ENCODE results near the gene KIAA0232. TPM values are rescaled to one million over a fixed set of nuclear protein-coding genes. Genes with fewer than 3 reads are reported as not detected.

The KIAA0232 gene
- polyA plus RNA-seq, 1 donor (not counting 4 experiments of a cell fraction or from before 2014, with no cell fraction given), result 10.0 TPM

- no peaks in the 10 kb centered on the region for H4K20me1 ChIP-seq (ENCODE audit: control insufficient read depth, extremely low read depth, insufficient read depth, low read length)
- TF ChIP-seq CTCF (optimal IDR thresholded peaks at IDR 0.05 in 1 of 3, IDR thresholded peaks at IDR 0.05 in 1 of 3, conservative IDR thresholded peaks at IDR 0.05 in 1 of 3; ENCODE audit: extremely low read depth in 1 of 3, insufficient read depth in 2 of 3, low read length in 3 of 3), result no peak
- no peak for TF ChIP-seq EZH2 (IDR thresholded peaks at IDR 0.05; ENCODE audit: low read length)
- peaks cover 6% of the 10 kb centered on the region for H3K27me3 ChIP-seq (ENCODE audit: control insufficient read depth, extremely low read depth, insufficient read depth, low read length)
- H3K4me2 ChIP-seq (ENCODE audit: control insufficient read depth, extremely low read depth, insufficient read depth, low read depth, low read length), result no peak overlapping the region
- no peak overlapping the region for H3K9ac ChIP-seq (ENCODE audit: control insufficient read depth, extremely low read depth, insufficient read depth, low read length)
- no peaks in the 10 kb centered on the region for H3K36me3 ChIP-seq (ENCODE audit: control insufficient read depth in 2 of 2, extremely low read depth in 1 of 2, insufficient read depth in 2 of 2, low read length in 2 of 2)
- DNase-seq (ENCODE audit: low read depth, low spot score), result no peak
- no peaks in the 10 kb centered on the region for H3K79me2 ChIP-seq (ENCODE audit: control insufficient read depth, insufficient read depth, low read length)
- H3K4me3 ChIP-seq (ENCODE audit: control insufficient read depth in 2 of 3, extremely low read depth in 1 of 3, insufficient read depth in 2 of 3, low read depth in 1 of 3, low read length in 3 of 3), result no peak overlapping the region
- dilution Hi-C loops (cut with MboI; ENCODE audit: extremely low pct_ligation_motif_present, low sequenced_read_pairs), result no loop called here
- no peak overlapping the region for H2AFZ ChIP-seq (ENCODE audit: control insufficient read depth, low read length)
- no peaks in the 10 kb centered on the region for H3K9me1 ChIP-seq (ENCODE audit: control insufficient read depth, extremely low read depth, insufficient read depth, low read length)
- peaks cover 23% of the 10 kb centered on the region for H3K4me1 ChIP-seq (ENCODE audit: control insufficient read depth, extremely low read depth, insufficient read depth, low read length)
- peak; percentile 36 for FAIRE-seq
- H3K9me3 ChIP-seq (ENCODE audit: control insufficient read depth, low read depth, low read length), result no peaks in the 10 kb centered on the region
- no peak overlapping the region for H3K27ac ChIP-seq (ENCODE audit: control insufficient read depth, insufficient read depth, low read length)
Observed at GRCh38 chr4:6761649-6762615, 20.6 kb upstream of the KIAA0232 start.

GRCh38 chr4:6763330-6763851 is 19.1 kb upstream of the KIAA0232 start:
- FAIRE-seq, result peak; percentile 99
- no peaks in the 10 kb centered on the region for H3K79me2 ChIP-seq (ENCODE audit: control insufficient read depth, insufficient read depth, low read length)
- H3K9me3 ChIP-seq (ENCODE audit: control insufficient read depth, low read depth, low read length), result no peaks in the 10 kb centered on the region
- H3K9me1 ChIP-seq (ENCODE audit: control insufficient read depth, extremely low read depth, insufficient read depth, low read length), result no peaks in the 10 kb centered on the region
- peaks cover 37% of the 10 kb centered on the region for H3K4me1 ChIP-seq (ENCODE audit: control insufficient read depth, extremely low read depth, insufficient read depth, low read length)
- peak overlapping the region; percentile 76 for H3K4me2 ChIP-seq (ENCODE audit: control insufficient read depth, extremely low read depth, insufficient read depth, low read depth, low read length)
- H4K20me1 ChIP-seq (ENCODE audit: control insufficient read depth, extremely low read depth, insufficient read depth, low read length), result no peaks in the 10 kb centered on the region
- H2AFZ ChIP-seq (ENCODE audit: control insufficient read depth, low read length), result peak overlapping the region; percentile 59
- peaks cover 6% of the 10 kb centered on the region for H3K27me3 ChIP-seq (ENCODE audit: control insufficient read depth, extremely low read depth, insufficient read depth, low read length)
- peak overlapping the region; percentile 13 for H3K9ac ChIP-seq (ENCODE audit: control insufficient read depth, extremely low read depth, insufficient read depth, low read length)
- peak; percentile 98 for DNase-seq (ENCODE audit: low read depth, low spot score)
- TF ChIP-seq EZH2 (IDR thresholded peaks at IDR 0.05; ENCODE audit: low read length) (no peak), CTCF (optimal IDR thresholded peaks at IDR 0.05 in 1 of 3, IDR thresholded peaks at IDR 0.05 in 1 of 3, conservative IDR thresholded peaks at IDR 0.05 in 1 of 3; ENCODE audit: extremely low read depth in 1 of 3, insufficient read depth in 2 of 3, low read length in 3 of 3) (peak in 2 of 3 experiments; percentile 70 to 92)
- H3K36me3 ChIP-seq (ENCODE audit: control insufficient read depth in 2 of 2, extremely low read depth in 1 of 2, insufficient read depth in 2 of 2, low read length in 2 of 2), result no peaks in the 10 kb centered on the region
- H3K4me3 ChIP-seq (ENCODE audit: control insufficient read depth in 2 of 3, extremely low read depth in 1 of 3, insufficient read depth in 2 of 3, low read depth in 1 of 3, low read length in 3 of 3), result peak overlapping the region in 1 of 3 experiments; percentile 11
- peak overlapping the region; percentile 56 for H3K27ac ChIP-seq (ENCODE audit: control insufficient read depth, insufficient read depth, low read length)
- dilution Hi-C loops (cut with MboI; ENCODE audit: extremely low pct_ligation_motif_present, low sequenced_read_pairs), result no loop called here

All from keratinocyte (primary cell).